Activated CD4-positive, CD25-positive, alpha-beta regulatory T cell treated with anti-CD3 and anti-CD28 coated beads, Interleukin-2, amount 50 U/mL, for 16 hours (primary cell): ENCODE data around the gene GTPBP4.
"Not testable (repeated sequence)": the region's sequence is repeated elsewhere in the genome, so short reads cannot be mapped to it uniquely, and the experiment has no call there.

Experiments used
- DNase-seq: peaks from one replicate; pipeline ENCODE4 v3.0.0-alpha.2; 2020; ENCODE audit warnings: low read depth, low spot score

Gene GTPBP4

DNA sequence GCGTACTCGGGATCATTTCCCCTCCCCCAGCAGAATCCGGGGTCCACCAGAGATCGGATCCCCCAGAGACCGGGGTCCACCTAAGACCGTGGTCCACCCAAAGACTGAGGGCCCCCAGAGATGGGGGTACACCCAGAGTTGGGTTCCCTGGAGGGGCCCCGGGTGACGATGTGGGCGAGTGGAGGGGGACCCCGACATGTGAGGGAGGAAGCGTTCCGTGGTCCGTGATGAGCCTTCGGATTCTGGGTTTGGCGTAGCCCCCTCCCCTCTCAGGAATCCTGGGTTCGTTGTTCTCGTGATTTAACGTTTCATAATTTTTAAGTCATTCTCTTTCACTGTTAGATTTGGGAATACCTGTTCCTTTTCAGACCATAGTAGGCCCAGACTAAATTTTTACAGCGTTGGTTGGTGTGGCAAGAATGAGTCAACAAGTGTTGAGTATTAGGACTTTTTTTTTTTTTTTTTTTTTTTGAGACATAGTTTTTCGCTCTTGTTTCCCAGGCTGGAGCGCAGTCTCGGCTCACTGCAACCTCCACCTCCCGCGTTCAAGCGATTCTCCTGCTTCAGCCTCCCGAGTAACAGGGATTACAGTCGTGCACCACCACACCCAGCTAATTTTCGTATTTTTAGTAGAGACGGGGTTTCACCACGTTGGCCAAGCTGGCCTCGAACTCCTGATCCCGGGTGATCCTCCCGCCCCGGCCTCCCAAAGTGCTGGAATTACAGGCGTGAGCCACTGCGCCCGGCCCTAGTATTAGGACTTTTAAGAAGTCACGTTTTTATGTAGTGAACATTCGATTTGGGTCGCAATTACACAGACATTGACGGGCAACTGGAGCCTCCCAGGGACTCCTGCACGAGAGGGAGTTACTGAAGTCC, 672 bp downstream of the GTPBP4 start:
- no peak for DNase-seq

DNA sequence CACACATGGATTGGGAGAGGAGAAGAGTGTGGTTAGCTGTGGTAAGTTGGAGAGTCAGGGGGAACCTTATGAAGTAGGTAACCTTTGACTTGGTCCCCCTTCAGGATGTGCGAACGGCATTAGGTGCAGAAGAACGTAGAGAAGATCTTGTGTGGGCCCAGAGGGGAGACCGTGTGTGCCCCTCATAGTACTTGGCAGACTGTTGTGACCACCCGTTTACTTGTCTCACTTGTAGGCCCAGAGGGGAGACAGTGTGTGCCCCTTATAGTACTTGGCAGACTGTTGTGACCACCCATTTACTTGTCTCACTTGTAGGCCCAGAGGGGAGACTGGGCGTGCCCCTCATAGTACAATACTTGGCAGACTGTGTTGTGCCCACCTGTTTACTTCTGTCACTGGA, 2.6 kb downstream of the GTPBP4 start:
- DNase-seq, result no peak

DNA sequence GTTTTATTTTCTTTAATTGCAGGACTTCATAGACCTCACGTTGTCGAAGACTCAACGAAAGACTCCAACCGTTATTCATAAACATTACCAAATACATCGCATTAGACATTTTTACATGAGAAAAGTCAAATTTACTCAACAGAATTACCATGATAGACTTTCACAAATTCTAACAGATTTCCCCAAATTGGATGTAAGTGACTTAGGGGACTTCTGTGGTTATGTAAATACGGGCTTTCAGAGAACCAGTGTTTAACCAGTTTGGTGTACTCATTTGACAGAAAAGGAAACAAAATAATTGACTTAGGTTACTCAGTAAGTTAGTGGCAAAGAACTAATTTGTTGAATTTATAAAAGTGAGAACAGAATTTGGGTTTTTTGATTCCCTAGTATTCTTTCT, 4.2 kb downstream of the GTPBP4 start:
- no peak for DNase-seq

DNA sequence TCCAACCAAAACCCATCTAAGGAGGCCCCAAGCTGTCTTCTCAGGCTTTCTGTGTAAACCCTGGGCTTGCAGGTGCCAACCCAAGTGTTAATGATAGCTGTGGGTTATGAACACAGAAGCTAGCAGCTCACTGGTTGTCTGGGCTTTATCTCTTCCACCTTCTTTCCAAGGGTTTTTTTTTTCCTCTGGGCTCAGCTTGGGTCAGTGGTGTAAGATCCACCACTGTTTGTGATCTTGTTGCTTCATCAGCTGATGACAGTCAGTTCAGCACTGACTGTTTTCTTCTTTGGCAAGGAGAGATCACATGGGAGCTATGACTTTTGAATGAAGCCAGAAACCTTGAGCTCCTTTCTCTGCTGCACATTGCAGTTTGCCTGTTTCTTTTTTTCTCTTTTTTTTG, 4.6 kb downstream of the GTPBP4 start:
- no peak for DNase-seq

GRCh38 chr10:994836-995558, 6.8 kb downstream of the GTPBP4 start:
- DNase-seq, result no peak

- no peak for DNase-seq
These were observed 7.3 kb downstream of the GTPBP4 start for GRCh38 chr10:995559-995926.

DNA sequence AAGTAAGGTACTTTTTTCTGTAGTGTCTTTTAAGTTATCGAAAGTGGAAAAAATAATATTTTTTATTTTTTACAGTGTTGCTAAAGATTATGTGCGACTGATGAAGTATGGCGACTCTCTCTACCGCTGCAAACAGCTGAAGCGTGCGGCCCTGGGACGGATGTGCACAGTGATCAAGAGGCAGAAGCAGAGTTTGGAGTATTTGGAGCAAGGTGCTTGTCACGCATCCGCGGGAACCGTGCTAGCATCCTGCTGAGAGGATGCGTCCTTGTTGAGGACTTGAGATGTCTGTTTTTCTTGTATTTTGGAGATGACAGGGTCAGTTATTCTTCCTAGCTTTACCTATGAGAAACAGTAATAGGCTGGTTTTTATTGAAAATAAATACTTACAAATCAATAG, 7.8 kb downstream of the GTPBP4 start:
- no peak for DNase-seq

- DNase-seq, result no peak
These were observed 9.2 kb downstream of the GTPBP4 start for GRCh38 chr10:997266-998022.

GRCh38 chr10:1002425-1003006, 14.3 kb downstream of the GTPBP4 start:
- DNase-seq, result no peak

DNA sequence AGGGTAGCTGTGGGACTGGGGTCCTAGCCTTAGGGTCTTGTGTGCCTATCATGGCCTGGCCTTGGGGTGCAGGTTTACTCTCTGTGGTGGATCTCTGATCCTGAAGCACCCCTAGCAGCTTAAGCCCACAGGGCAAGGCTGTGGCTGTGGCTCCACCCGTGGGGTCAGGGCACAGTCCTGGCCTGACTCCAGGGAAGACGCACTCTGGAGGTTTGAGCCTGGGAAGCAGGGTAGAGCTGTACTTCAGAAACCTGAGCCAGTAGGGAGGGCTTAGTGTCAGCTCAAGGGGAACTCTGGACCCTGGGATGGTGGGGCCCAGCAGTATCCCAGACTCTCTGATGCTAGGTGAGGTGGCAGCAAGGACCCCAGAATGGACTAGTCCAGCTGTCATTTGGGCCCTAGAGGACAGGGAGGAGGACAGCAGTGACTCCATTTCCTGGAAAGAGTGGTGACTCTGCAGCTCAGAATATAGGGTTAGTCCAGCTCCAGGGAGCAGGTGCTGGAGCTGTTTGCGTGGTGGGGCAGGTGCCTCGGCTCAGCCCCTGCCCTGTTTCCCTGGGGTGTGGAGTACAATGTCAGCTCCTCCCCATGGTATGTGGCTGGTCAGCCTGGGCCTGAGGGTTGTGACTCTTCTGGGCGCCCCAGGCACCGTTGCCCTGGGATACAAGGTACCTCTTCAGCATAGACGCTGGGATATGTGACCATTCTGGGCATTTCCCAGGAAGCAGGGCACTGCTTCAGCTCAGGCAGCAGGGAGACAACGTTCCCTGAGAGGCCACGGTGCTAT, 15.8 kb downstream of the GTPBP4 start:
- DNase-seq, result no peak

DNA sequence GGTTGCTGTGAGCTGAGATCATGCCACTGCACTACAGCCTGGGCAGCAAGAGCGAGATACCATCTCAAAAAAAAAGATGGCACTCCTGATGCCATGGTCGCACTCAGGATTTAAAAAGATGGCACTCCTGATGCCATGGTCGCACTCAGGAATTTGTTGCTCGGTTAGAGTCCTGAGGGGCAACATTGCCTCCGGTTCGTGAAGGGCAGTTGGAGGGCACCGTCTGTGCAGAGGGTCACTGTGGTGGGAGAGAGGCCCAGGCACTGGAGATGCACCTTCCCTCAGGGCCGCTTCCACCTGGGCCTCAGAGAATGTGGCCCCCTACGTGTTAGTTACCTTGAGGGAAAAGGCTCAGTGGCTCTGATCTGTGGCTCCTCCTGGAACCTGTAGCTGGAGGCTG, 18.3 kb downstream of the GTPBP4 start:
- no peak for DNase-seq

GRCh38 chr10:1007583-1007982, 19.3 kb downstream of the GTPBP4 start:
- no peak for DNase-seq

- no peak for DNase-seq
These were observed 20.8 kb downstream of the GTPBP4 start for GRCh38 chr10:1009071-1009494.

DNA sequence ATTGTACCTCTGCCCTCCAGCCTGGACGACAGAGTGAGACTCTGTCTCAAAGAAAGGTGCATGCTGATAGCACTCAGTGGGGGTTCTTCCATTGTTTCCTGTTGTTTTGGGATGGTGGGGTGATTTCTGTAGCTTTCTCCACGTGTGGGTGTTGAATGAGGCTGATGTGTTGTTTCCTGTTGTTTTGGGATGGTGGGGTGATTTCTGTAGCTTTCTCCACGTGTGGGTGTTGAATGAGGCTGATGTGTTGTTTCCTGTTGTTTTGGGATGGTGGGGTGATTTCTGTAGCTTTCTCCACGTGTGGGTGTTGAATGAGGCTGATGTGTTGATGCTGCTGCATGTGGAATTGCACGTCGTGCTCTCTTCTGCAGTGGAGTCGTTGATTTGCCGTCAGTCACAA, 21.7 kb downstream of the GTPBP4 start:
- DNase-seq, result not testable (repeated sequence)

- DNase-seq, result no peak
These were observed 22.5 kb downstream of the GTPBP4 start for GRCh38 chr10:1010703-1011102.

DNA sequence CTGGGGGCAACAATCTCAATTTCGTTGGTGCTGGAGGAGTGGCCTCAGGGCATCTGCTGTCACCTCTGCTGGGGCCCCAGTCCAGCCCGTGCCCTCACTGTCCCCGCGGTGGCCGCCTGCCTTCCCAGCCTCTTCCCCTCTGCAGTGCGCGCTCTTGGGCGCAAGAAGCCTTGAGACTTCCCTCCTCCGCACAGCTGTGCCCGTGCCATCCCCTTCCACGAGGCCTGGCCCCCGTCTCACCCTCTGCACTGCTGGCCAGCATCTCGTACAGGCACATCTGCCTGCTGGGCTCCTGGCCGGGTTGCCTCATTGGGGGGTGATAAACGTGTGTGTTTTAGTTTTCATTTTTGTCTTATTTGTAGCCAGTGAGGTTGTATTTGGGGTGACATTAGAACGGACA, 23.5 kb downstream of the GTPBP4 start:
- DNase-seq, result no peak

DNA sequence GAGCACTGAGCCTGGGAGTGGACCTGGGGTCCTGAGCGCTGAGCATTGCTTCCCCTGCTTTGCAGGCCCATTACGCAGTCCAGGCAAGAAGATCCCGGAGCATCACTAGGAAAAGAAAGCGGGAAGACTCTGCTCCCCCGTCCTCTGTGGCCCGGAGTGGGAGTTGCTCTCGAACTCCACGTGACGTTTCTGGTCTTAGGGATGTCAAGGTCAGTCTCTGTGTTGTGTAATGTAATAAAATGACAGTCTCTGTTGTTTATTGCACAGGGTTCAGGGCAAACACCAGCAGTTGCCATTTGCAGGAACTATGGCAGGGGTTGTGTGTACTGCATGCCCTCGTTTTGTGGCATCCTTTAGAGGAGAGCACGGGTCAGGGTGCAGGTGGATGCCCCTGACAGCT, 27.5 kb downstream of the GTPBP4 start:
- no peak for DNase-seq

- no peak for DNase-seq
These were observed 31.1 kb downstream of the GTPBP4 start for GRCh38 chr10:1019362-1019761.

GRCh38 chr10:1020460-1020859, 32.2 kb downstream of the GTPBP4 start:
- no peak for DNase-seq

DNA sequence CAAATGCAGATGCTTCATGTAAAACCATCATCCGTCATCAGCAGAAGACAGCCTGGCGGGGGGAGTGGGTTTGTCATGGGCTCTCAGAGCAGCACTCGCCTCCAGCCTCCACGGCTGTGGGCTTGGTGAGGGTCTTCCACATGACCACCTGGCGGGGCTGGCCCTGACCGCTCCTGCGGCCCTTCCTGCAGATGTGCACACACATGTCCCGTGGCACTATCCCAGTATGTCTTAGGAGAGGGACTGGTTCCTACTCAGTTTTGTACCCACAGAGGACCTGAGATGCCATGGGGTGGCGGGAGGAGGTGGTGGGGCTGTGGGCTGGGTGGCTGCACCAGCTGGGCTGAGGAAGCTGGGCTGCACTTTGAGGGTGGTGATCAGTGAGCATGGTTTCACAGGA, 32.7 kb downstream of the GTPBP4 start:
- no peak for DNase-seq

GRCh38 chr10:1022413-1022812, 34.2 kb downstream of the GTPBP4 start:
- no peak for DNase-seq
